Tibial nerve (tissue), 3 donors: ENCODE data around the gene HAND2.

ENCODE experiments used
- CTCF ChIP-seq, 5 experiments: fragments of 200-600 bp in 3 of 5; fragments of 450-650 bp in 2 of 5; sonication (generic) in 3 of 5; IDR thresholded peaks; one replicate each; pipeline ENCODE4 v1.5.1; 2016 to 2019; ENCODE audit warnings: antibody characterized with exemption in 5 of 5, mild to moderate bottlenecking in 3 of 5, moderate library complexity in 2 of 5
- POLR2A ChIP-seq, 2 donors: fragments of 450-650 bp; IDR thresholded peaks; one replicate each; pipeline ENCODE4 v1.6.1; 2017; ENCODE audit warnings: antibody characterized with exemption in 2 of 2, mild to moderate bottlenecking in 2 of 2, moderate library complexity in 2 of 2

- TF ChIP-seq CTCF (IDR thresholded peaks at IDR 0.05) (no peak), POLR2A (IDR thresholded peaks at IDR 0.05) (no peak)
Measured at GRCh38 chr4:173514641-173515217, 15.3 kb downstream of the HAND2 start.
